Right lobe of liver (tissue), 6 donors: ENCODE measurements around the gene GDPD5. TPM values are rescaled to one million over a fixed set of nuclear protein-coding genes. Genes with fewer than 3 reads are reported as not detected.

Experiments used
- ATAC-seq, 4 donors: fragments of 200-7000 bp; cut with Tn5 transposase; one replicate each; pipeline ENCODE4 v1.9.1; 2020; ENCODE audit warnings: mild to moderate bottlenecking in 4 of 4, moderate library complexity in 4 of 4
- DNase-seq, 3 donors: peaks; one replicate each; pipeline ENCODE4 v3.0.0-alpha.2; 2020
- H3K27ac ChIP-seq, 3 donors: fragments of 200-600 bp; one replicate each; pipeline ENCODE4 v1.8.0; 2022
- H3K27me3 ChIP-seq, 2 donors: fragments of 200-600 bp; one replicate each; pipeline ENCODE4 v1.8.0; 2022
- H3K36me3 ChIP-seq, 4 donors: fragments of 200-600 bp; sonication (generic) in 1 of 4; one replicate each; pipeline versions ENCODE4 v1.5.1 to v1.8.0; 2017 to 2022; ENCODE audit warnings: control low read depth in 1 of 4
- H3K4me1 ChIP-seq, 4 donors: fragments of 200-600 bp; sonication (generic) in 1 of 4; one replicate each; pipeline versions ENCODE4 v1.5.1 to v1.8.0; 2017 to 2022; ENCODE audit warnings: control low read depth in 1 of 4
- H3K4me3 ChIP-seq, 3 donors: fragments of 200-600 bp; one replicate each; pipeline ENCODE4 v1.8.0; 2022
- H3K9me3 ChIP-seq, 4 donors: fragments of 200-600 bp; sonication (generic) in 1 of 4; one replicate each; pipeline versions ENCODE4 v1.5.1 to v1.8.0; 2017 to 2022; ENCODE audit warnings: control low read depth in 1 of 4
- POLR2A ChIP-seq: fragments of 450-650 bp; IDR thresholded peaks from one replicate; pipeline ENCODE4 v1.6.1; 2017; ENCODE audit warnings: antibody characterized with exemption, mild to moderate bottlenecking
- WGBS: methylation state at CpG from one replicate; pipeline ENCODE4 v1.1.6; 2018; ENCODE audit warnings: low coverage, low lambda C conversion rate; ENCODE audit not compliant: insufficient coverage; ENCODE audit errors: missing lambda C conversion rate; 5-methylcytosine and 5-hydroxymethylcytosine counted together
- intact Hi-C, 2 donors: fragments of 100-400 bp; cut with DNase I; formaldehyde crosslinking; loops; one replicate each; pipeline versions ENCODE4 v1.11.2 to v1.14.1; 2022
- total RNA-seq, 6 experiments: library from RNA; depleted of rRNA in 2 of 6; stranded (reverse); fragments of >200 nt in 2 of 6; fragmentation: NEBNext Ultra II Directional in 3 of 6; extraction: Animal tissue kit (Norgen Biotek cat#: 25700) in 3 of 6; gene quantifications; one replicate each; pipeline versions ENCODE4 v1.1.0 to v1.2.4, GENCODE V29; 2016 to 2023
- TF ChIP-seq, protein P1 (sequence below), 4 donors: fragments of 200-600 bp in 3 of 4; fragments of 450-650 bp in 1 of 4; IDR thresholded peaks; one replicate each; pipeline versions ENCODE4 v1.5.1 to v1.8.0; 2016 to 2022; ENCODE audit warnings: antibody characterized with exemption in 4 of 4, mild to moderate bottlenecking in 2 of 4
- donor health status: DM: no; HTN: yes; CAD: no.
- donor health status: DM: no; HTN: no; CAD: no.
- donor health status: DM: no; HTN: no; CAD: no.
- donor health status: DM: no; HTN: yes; CAD: no.
- donor health status: DM: no; HTN: yes; CAD: no.

Gene GDPD5
- total RNA-seq, 6 experiments from 2014 or later: 2.0 to 10.7 (median 4.1) TPM

DNA sequence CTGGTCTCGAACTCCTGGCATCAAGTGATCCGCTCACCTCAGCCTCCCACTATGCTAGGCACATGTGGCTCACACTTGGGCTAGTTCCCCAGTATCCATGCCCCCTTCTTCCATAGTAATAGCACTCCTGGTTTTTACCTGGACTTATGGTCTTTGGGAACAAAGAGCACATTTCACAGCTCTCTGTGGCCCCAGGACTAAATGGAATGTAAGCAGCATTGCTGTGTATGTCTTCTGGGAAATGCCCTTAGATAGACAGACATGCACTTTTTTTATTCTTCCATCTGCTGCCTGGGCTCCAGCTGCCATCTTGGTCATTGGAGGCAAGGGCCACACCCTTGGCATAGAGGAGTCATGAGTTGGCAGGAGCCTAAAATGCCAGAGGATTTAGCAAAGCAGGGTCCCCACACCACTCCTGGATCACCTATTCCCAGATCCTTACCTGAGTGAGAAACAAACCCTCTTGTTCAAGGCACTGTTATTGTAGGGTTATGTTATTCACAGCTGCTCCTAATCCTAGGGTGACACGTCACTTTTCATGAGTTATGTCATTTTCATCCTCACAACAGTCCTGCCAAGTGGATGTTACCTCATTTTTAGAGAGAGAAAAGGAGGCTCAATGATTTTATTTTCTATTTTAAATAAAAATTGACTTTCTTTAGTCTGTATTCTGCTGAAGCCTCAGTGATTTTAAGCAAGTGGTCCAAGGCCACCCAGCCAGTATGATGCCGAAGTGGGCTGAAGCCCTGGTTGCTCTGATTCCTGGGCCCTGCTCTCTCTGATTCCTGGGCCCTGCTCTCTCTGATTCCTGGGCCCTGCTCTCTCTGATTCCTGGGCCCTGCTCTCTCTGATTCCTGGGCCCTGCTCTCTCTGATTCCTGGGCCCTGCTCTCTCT, 15.7 kb upstream of the GDPD5 start:
- Histone ChIP-seq H3K27me3 (no peaks in the 10 kb centered on the region), H3K9me3 (no peaks in the 10 kb centered on the region), H3K4me1 (no peaks in the 10 kb centered on the region), H3K4me3 (no peak overlapping the region), H3K27ac (no peak overlapping the region), H3K36me3 (no peaks in the 10 kb centered on the region)
- TF ChIP-seq, protein P1, sequence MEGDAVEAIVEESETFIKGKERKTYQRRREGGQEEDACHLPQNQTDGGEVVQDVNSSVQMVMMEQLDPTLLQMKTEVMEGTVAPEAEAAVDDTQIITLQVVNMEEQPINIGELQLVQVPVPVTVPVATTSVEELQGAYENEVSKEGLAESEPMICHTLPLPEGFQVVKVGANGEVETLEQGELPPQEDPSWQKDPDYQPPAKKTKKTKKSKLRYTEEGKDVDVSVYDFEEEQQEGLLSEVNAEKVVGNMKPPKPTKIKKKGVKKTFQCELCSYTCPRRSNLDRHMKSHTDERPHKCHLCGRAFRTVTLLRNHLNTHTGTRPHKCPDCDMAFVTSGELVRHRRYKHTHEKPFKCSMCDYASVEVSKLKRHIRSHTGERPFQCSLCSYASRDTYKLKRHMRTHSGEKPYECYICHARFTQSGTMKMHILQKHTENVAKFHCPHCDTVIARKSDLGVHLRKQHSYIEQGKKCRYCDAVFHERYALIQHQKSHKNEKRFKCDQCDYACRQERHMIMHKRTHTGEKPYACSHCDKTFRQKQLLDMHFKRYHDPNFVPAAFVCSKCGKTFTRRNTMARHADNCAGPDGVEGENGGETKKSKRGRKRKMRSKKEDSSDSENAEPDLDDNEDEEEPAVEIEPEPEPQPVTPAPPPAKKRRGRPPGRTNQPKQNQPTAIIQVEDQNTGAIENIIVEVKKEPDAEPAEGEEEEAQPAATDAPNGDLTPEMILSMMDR (IDR thresholded peaks at IDR 0.05): no peak
- TF ChIP-seq POLR2A: no peak
- intact Hi-C loops: loop anchor here in 1 of 2 donors (10.0 kb wide), 1 partner anchor 257 kb away; no protein-coding TSS in a partner anchor
- ATAC-seq: no peak
- no peak for DNase-seq
- WGBS: 85% methylated on average over 2 of the region's 4 CpGs

DNA sequence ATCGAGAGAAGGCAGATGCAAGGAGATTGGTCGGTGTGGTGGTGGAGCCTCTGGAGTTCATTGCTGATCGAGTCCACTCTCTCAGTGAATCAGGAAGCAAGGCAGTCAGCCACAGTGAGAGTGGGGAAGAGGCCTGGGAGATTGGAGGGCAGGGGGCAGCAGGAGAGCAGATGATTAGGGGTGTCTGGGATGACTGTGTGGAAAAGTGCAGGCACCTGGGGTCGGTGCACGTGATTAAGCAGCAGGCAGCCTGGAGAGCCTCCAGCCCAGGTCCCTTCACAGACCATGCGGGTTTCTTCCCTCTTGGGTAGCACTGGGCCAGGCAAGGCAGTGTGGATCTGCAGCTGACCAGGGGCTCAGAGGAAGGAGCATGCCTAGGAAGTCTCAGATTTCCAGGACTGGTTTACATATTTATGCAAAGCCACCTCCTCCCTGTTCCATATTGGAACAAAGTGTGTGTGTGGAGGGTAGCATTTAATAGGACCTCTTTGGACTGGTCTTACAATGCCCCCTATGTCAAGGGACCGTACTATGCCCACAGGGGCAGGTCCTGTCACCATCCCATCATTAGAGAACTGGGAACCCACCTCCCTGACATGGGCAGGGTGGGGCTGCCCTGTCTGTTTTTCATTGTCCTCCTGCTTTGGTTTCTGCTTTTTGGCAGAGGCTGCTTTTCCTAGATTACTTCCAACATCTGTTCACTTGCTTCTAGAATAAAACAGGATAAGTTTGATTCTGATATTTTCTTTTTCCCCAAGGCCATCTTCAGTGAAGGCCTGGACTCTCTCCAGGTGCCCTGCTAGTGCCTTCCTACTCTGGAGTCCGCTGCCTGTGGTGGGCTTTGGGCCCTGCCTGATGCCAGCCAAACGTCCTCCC, 14.0 kb upstream of the GDPD5 start:
- 78% methylated on average over 9 of the region's 9 CpGs for WGBS
- no peak overlapping the region for H3K27ac ChIP-seq
- no peak for TF ChIP-seq POLR2A
- TF ChIP-seq, protein P1 (IDR thresholded peaks at IDR 0.05): no peak
- ATAC-seq (no peak), DNase-seq (no peak)
- H3K9me3 ChIP-seq: no peaks in the 10 kb centered on the region
- no peaks in the 10 kb centered on the region for H3K4me1 ChIP-seq
- intact Hi-C loops: loop anchor here in 1 of 2 donors (10.0 kb wide), 1 partner anchor 255 kb away; no protein-coding TSS in a partner anchor
- H3K27me3 ChIP-seq: no peaks in the 10 kb centered on the region
- H3K36me3 ChIP-seq: no peaks in the 10 kb centered on the region
- no peak overlapping the region for H3K4me3 ChIP-seq

DNA sequence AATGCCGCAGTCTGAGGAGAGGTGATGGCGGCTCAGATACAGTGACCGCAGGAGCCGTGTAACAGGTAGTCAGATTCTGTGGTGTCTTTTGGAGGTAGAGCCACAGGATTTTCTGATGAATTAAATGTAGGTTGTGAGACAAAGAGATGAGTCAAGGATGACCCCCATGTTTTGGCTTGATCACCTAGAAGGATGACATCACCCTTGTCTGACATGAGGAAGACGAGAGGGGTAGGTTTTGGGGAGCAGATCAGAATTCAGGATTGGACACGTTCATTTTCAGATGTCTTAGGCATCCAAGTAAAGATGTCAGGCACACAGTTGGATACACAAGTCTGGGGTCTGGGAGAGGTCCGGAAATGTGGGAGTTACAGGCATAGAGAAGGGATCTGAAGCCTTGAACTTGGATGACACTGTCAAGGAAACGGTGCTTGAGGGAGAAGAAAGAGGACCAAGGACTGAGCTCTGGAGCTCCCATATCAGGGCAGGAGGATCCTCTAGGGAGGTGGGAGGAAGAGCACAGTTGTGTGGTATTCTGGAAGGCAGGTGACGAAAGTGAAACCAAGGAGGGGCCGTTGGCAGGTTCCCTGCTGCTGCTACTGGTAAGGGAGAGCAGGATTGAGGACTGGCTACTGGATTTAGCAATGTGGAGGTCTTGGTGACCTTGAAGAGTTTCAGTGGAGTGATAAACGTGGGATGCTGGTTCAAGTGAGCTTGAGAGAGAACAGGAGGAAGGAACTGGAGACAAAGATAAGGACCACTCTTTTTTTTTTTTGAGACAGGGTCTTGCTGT, 12.6 kb upstream of the GDPD5 start:
- no peak for DNase-seq
- H3K27me3 ChIP-seq: no peaks in the 10 kb centered on the region
- ATAC-seq: no peak
- H3K9me3 ChIP-seq: no peaks in the 10 kb centered on the region
- H3K4me3 ChIP-seq: no peak overlapping the region
- H3K36me3 ChIP-seq: no peaks in the 10 kb centered on the region
- no peak overlapping the region for H3K27ac ChIP-seq
- intact Hi-C loops: no loop called here
- H3K4me1 ChIP-seq: no peaks in the 10 kb centered on the region
- WGBS: 69% methylated on average over 11 of the region's 11 CpGs
- no peak for TF ChIP-seq POLR2A
- TF ChIP-seq, protein P1 (IDR thresholded peaks at IDR 0.05): no peak

DNA sequence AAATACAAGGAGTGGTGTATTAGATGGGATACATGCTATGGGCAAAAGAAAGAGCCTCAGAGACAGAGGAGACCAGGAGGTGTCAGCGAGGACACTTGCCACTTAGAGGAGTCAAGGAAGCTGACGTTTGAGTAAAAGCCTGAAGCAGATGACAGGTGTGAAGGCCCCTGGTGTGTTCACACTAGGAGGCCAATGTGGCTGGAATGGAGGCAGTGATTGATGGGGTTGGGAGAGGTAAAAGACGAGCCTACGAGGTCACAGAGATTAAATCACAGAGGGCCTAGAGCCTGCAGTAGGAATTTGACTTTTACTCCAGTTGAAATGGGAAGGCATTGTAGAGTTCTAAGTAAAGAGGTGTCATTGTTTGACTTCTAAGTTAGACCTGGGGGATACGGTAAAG, 12.0 kb upstream of the GDPD5 start:
- Histone ChIP-seq H3K27me3 (no peaks in the 10 kb centered on the region), H3K36me3 (no peaks in the 10 kb centered on the region), H3K9me3 (no peaks in the 10 kb centered on the region), H3K4me1 (no peaks in the 10 kb centered on the region), H3K4me3 (no peak overlapping the region), H3K27ac (no peak overlapping the region)
- WGBS: 70% methylated on average over 5 of the region's 5 CpGs
- intact Hi-C loops: no loop called here
- TF ChIP-seq, protein P1 (IDR thresholded peaks at IDR 0.05): no peak
- TF ChIP-seq POLR2A: no peak
- no peak for DNase-seq
- no peak for ATAC-seq
